ENCODE results near the gene TRAPPC5.

DNA sequence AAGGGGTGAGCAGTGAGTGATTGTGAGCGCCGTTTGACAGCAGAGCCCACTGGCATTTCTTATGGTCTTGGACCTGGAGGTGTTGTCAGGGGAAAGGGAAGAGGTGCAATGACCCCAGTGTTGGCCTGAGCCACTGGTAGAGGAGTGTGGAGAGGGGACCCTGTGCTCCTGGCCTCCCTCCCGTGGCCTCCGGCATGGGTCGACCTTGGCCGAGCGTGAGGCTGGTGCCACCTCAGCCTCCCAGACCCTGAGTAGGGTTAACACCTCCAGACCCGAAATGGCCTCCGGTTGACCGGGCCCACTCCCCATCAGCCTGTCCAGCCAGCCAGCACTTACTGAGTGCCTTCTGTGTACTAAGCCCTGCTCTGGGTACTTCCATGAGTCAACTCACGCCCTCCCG lies 6.5 kb downstream of the TRAPPC5 start:
- no peak for TF ChIP-seq POLR2A (IDR thresholded peaks at IDR 0.05; ENCODE audit: borderline replicate concordance, extremely low read depth, insufficient read depth, insufficient read length)
- TF ChIP-seq CTCF (IDR thresholded peaks at IDR 0.05 in 2 of 3, conservative IDR thresholded peaks at IDR 0.05 in 1 of 3; ENCODE audit: borderline replicate concordance in 1 of 3, insufficient read depth in 1 of 3, low read depth in 2 of 3, low read length in 2 of 3) = no peak
- TF ChIP-seq EZH2 (IDR thresholded peaks at IDR 0.05) = no peak
- TF ChIP-seq ELF1 (IDR thresholded peaks at IDR 0.05; ENCODE audit: borderline replicate concordance, low read depth) = no peak
- no peak for TF ChIP-seq EZH2phosphoT487 (IDR thresholded peaks at IDR 0.05; ENCODE audit: borderline replicate concordance)
